Measurements from ENCODE around the gene DPP6. TPM values are rescaled to one million over a fixed set of nuclear protein-coding genes. Genes with fewer than 3 reads are reported as not detected.
"Not testable (repeated sequence)": the region's sequence is repeated elsewhere in the genome, so short reads cannot be mapped to it uniquely, and the experiment has no call there.

DPP6 gene
- polyA plus RNA-seq, 1 donor (not counting 4 experiments of a cell fraction or from before 2014, with no cell fraction given): not detected

DNA sequence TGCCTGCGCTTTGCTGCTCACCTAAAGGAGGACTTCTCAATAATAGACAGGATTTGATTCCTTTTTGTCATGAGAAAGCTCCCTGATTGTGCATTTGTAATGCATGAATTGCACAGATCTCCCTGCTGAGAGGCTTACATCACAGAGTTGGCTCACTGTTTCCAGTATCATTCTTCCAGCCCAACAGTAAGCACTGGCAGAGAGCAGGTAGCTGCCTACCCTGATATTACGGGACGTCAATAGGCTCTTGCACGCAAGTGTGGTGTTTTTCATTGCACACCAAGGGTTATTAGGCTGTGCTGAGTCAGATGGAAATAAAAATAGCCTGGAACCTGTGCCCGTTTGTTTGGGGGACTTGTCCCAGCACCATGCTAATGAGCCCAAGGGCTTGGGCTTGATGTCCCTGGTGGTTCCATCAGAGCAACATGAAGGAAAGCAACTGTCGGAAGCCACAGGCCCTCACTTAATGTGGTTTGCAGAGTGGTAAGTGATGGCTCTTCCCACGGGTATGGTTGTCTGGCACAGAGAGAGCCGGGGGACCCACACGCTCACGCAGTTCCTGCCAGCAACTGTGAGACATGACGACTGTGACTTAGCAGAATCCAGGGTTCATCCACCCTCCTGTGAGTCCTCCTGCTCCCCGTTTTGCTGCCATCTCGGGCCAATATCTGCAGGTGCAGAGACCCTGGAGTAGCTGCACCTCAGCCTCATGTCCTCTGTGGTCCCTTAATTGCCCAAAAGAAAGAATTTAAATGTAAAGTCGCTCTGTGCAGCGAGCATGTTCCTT, 20.4 kb downstream of the DPP6 start:
- H3K9me3 ChIP-seq (ENCODE audit: control insufficient read depth, low read depth, low read length); H3K4me1 ChIP-seq (ENCODE audit: control insufficient read depth, extremely low read depth, insufficient read depth, low read length); H2AFZ ChIP-seq (ENCODE audit: control insufficient read depth, low read length); H3K36me3 ChIP-seq (ENCODE audit: control insufficient read depth in 2 of 2, extremely low read depth in 1 of 2, insufficient read depth in 2 of 2, low read length in 2 of 2); H3K9ac ChIP-seq (ENCODE audit: control insufficient read depth, extremely low read depth, insufficient read depth, low read length); H3K27ac ChIP-seq (ENCODE audit: control insufficient read depth, insufficient read depth, low read length); H3K4me3 ChIP-seq (ENCODE audit: control insufficient read depth in 2 of 3, extremely low read depth in 1 of 3, insufficient read depth in 2 of 3, low read depth in 1 of 3, low read length in 3 of 3); H3K9me1 ChIP-seq (ENCODE audit: control insufficient read depth, extremely low read depth, insufficient read depth, low read length); H4K20me1 ChIP-seq (ENCODE audit: control insufficient read depth, extremely low read depth, insufficient read depth, low read length); H3K27me3 ChIP-seq (ENCODE audit: control insufficient read depth, extremely low read depth, insufficient read depth, low read length); H3K79me2 ChIP-seq (ENCODE audit: control insufficient read depth, insufficient read depth, low read length); FAIRE-seq; H3K4me2 ChIP-seq (ENCODE audit: control insufficient read depth, extremely low read depth, insufficient read depth, low read depth, low read length); DNase-seq (ENCODE audit: low read depth, low spot score); dilution Hi-C loops (cut with MboI; ENCODE audit: extremely low pct_ligation_motif_present, low sequenced_read_pairs): not testable (repeated sequence)

DNA sequence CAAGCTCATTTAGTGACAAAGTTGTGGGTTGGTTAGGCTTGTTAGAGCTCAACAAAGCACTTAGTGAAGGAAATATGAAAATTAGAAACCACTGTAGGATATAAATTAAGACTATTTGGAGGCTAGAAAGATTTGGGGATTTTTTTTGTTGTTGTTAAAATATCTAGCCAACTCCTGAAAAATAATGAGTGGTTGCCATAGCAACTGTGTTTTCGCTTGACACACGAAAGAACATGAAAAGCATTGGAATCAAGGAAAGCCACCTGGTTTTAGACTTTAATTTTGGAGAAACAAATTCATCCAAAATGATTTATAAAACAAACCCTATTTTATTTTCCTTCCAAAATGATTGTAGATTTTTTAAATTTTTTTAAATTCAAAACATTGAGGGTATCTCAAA, 26.3 kb downstream of the DPP6 start:
- DNase-seq (ENCODE audit: low read depth, low spot score); H3K36me3 ChIP-seq (ENCODE audit: control insufficient read depth in 2 of 2, extremely low read depth in 1 of 2, insufficient read depth in 2 of 2, low read length in 2 of 2); H3K9ac ChIP-seq (ENCODE audit: control insufficient read depth, extremely low read depth, insufficient read depth, low read length); FAIRE-seq; H3K27ac ChIP-seq (ENCODE audit: control insufficient read depth, insufficient read depth, low read length); H3K4me1 ChIP-seq (ENCODE audit: control insufficient read depth, extremely low read depth, insufficient read depth, low read length); dilution Hi-C loops (cut with MboI; ENCODE audit: extremely low pct_ligation_motif_present, low sequenced_read_pairs); H3K4me3 ChIP-seq (ENCODE audit: control insufficient read depth in 2 of 3, extremely low read depth in 1 of 3, insufficient read depth in 2 of 3, low read depth in 1 of 3, low read length in 3 of 3); H3K9me1 ChIP-seq (ENCODE audit: control insufficient read depth, extremely low read depth, insufficient read depth, low read length); H3K27me3 ChIP-seq (ENCODE audit: control insufficient read depth, extremely low read depth, insufficient read depth, low read length); H4K20me1 ChIP-seq (ENCODE audit: control insufficient read depth, extremely low read depth, insufficient read depth, low read length); H2AFZ ChIP-seq (ENCODE audit: control insufficient read depth, low read length); H3K9me3 ChIP-seq (ENCODE audit: control insufficient read depth, low read depth, low read length); H3K4me2 ChIP-seq (ENCODE audit: control insufficient read depth, extremely low read depth, insufficient read depth, low read depth, low read length); H3K79me2 ChIP-seq (ENCODE audit: control insufficient read depth, insufficient read depth, low read length): not testable (repeated sequence)

DNA sequence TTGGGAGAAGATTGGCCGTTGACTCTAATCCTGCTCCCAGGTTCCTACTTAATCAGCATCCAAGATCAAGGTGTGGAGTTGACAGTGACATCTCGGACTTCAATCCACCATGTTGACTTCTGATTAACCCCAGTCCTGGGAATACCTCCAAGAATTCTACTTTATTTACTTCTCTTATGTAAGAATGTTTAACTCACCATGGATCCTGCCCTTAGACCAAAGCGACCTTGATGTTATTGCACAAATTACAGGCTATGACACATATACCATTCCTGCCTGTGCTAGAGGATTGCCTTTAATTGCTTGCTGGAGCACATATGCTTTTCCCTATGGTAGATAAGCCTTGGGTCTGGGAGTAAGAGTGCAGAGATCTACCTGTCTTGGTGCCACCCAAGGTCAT, 28.1 kb downstream of the DPP6 start:
- H3K4me1 ChIP-seq (ENCODE audit: control insufficient read depth, extremely low read depth, insufficient read depth, low read length); H3K4me3 ChIP-seq (ENCODE audit: control insufficient read depth in 2 of 3, extremely low read depth in 1 of 3, insufficient read depth in 2 of 3, low read depth in 1 of 3, low read length in 3 of 3); H3K9me3 ChIP-seq (ENCODE audit: control insufficient read depth, low read depth, low read length); H3K4me2 ChIP-seq (ENCODE audit: control insufficient read depth, extremely low read depth, insufficient read depth, low read depth, low read length); H3K9ac ChIP-seq (ENCODE audit: control insufficient read depth, extremely low read depth, insufficient read depth, low read length); FAIRE-seq; H3K36me3 ChIP-seq (ENCODE audit: control insufficient read depth in 2 of 2, extremely low read depth in 1 of 2, insufficient read depth in 2 of 2, low read length in 2 of 2); H3K79me2 ChIP-seq (ENCODE audit: control insufficient read depth, insufficient read depth, low read length); H3K9me1 ChIP-seq (ENCODE audit: control insufficient read depth, extremely low read depth, insufficient read depth, low read length); dilution Hi-C loops (cut with MboI; ENCODE audit: extremely low pct_ligation_motif_present, low sequenced_read_pairs); H3K27me3 ChIP-seq (ENCODE audit: control insufficient read depth, extremely low read depth, insufficient read depth, low read length); DNase-seq (ENCODE audit: low read depth, low spot score); H3K27ac ChIP-seq (ENCODE audit: control insufficient read depth, insufficient read depth, low read length); H4K20me1 ChIP-seq (ENCODE audit: control insufficient read depth, extremely low read depth, insufficient read depth, low read length); H2AFZ ChIP-seq (ENCODE audit: control insufficient read depth, low read length): not testable (repeated sequence)

DNA sequence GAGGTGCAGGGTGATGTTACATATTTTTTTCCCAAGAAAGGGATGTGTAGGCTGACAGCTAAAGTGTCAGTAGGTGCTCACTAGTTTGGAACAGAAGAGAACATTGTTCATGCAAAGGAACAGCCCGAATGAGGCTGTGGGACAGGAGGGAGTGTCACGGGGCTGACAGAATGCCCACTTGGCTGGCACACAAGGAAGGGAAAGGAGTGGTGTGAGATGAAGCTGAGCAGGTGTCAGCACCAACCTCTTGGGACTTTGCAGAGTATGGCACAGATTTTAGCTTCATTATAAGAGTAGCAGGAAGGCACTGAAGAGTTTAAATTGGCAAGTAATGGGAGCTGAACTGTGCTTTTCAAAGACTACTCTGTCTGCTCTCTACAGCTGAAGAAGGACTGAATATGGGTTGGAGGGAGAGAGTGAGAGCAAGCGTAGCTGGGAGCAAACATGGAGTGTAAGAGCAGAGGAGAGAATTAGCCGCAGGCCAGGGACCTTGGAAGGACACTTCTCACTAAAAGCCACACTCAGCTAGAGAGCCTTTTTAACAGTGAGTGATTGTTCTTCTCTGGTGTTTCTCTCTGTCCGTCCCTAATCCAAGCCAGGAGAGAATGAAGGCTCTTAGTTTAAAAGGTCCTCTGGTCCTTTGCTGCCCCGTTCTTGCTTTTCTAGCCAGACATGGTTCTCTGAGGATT, 35.0 kb downstream of the DPP6 start:
- H3K4me2 ChIP-seq (ENCODE audit: control insufficient read depth, extremely low read depth, insufficient read depth, low read depth, low read length); H3K36me3 ChIP-seq (ENCODE audit: control insufficient read depth in 2 of 2, extremely low read depth in 1 of 2, insufficient read depth in 2 of 2, low read length in 2 of 2); FAIRE-seq; dilution Hi-C loops (cut with MboI; ENCODE audit: extremely low pct_ligation_motif_present, low sequenced_read_pairs); H3K27ac ChIP-seq (ENCODE audit: control insufficient read depth, insufficient read depth, low read length); H2AFZ ChIP-seq (ENCODE audit: control insufficient read depth, low read length); H4K20me1 ChIP-seq (ENCODE audit: control insufficient read depth, extremely low read depth, insufficient read depth, low read length); H3K79me2 ChIP-seq (ENCODE audit: control insufficient read depth, insufficient read depth, low read length); H3K4me1 ChIP-seq (ENCODE audit: control insufficient read depth, extremely low read depth, insufficient read depth, low read length); DNase-seq (ENCODE audit: low read depth, low spot score); H3K9me3 ChIP-seq (ENCODE audit: control insufficient read depth, low read depth, low read length); H3K9ac ChIP-seq (ENCODE audit: control insufficient read depth, extremely low read depth, insufficient read depth, low read length); H3K9me1 ChIP-seq (ENCODE audit: control insufficient read depth, extremely low read depth, insufficient read depth, low read length); H3K27me3 ChIP-seq (ENCODE audit: control insufficient read depth, extremely low read depth, insufficient read depth, low read length); H3K4me3 ChIP-seq (ENCODE audit: control insufficient read depth in 2 of 3, extremely low read depth in 1 of 3, insufficient read depth in 2 of 3, low read depth in 1 of 3, low read length in 3 of 3): not testable (repeated sequence)

DNA sequence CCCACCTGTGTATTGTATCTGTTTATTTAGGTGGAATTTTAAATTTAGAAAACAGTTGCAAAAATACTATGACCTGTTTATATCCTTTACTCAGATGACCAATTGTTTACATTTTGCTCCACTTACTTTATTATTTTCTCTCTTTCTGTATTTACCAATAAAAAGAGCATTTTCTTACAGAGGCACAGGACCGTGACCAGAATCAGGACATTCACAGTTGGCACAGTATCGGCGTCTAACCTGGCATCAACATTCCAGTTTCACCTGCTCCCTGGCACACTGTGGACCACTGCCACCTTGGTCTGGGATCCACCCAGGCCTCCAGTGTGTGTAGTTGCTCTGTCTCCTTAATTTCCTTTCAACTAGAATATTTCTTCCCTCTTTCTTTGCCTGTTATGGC, 39.9 kb downstream of the DPP6 start:
- dilution Hi-C loops (cut with MboI; ENCODE audit: extremely low pct_ligation_motif_present, low sequenced_read_pairs); H2AFZ ChIP-seq (ENCODE audit: control insufficient read depth, low read length): not testable (repeated sequence)

More for the DNA sequence above, 39.9 kb downstream of the DPP6 start:
- DNase-seq (ENCODE audit: low read depth, low spot score); H3K27ac ChIP-seq (ENCODE audit: control insufficient read depth, insufficient read depth, low read length); H3K9me1 ChIP-seq (ENCODE audit: control insufficient read depth, extremely low read depth, insufficient read depth, low read length); H3K4me3 ChIP-seq (ENCODE audit: control insufficient read depth in 2 of 3, extremely low read depth in 1 of 3, insufficient read depth in 2 of 3, low read depth in 1 of 3, low read length in 3 of 3); H3K9ac ChIP-seq (ENCODE audit: control insufficient read depth, extremely low read depth, insufficient read depth, low read length); H3K27me3 ChIP-seq (ENCODE audit: control insufficient read depth, extremely low read depth, insufficient read depth, low read length); H3K79me2 ChIP-seq (ENCODE audit: control insufficient read depth, insufficient read depth, low read length); H3K4me2 ChIP-seq (ENCODE audit: control insufficient read depth, extremely low read depth, insufficient read depth, low read depth, low read length); H4K20me1 ChIP-seq (ENCODE audit: control insufficient read depth, extremely low read depth, insufficient read depth, low read length); FAIRE-seq; H3K36me3 ChIP-seq (ENCODE audit: control insufficient read depth in 2 of 2, extremely low read depth in 1 of 2, insufficient read depth in 2 of 2, low read length in 2 of 2); H3K9me3 ChIP-seq (ENCODE audit: control insufficient read depth, low read depth, low read length); H3K4me1 ChIP-seq (ENCODE audit: control insufficient read depth, extremely low read depth, insufficient read depth, low read length): not testable (repeated sequence)

Data from keratinocyte (primary cell).